Kidney capillary endothelial cell (primary cell): Measurements from ENCODE around the gene MYBPHL.

Source experiments
- DNase-seq: peaks from one replicate; pipeline ENCODE4 v3.0.0-alpha.2; 2018; ENCODE audit warnings: low spot score

MYBPHL gene

DNA sequence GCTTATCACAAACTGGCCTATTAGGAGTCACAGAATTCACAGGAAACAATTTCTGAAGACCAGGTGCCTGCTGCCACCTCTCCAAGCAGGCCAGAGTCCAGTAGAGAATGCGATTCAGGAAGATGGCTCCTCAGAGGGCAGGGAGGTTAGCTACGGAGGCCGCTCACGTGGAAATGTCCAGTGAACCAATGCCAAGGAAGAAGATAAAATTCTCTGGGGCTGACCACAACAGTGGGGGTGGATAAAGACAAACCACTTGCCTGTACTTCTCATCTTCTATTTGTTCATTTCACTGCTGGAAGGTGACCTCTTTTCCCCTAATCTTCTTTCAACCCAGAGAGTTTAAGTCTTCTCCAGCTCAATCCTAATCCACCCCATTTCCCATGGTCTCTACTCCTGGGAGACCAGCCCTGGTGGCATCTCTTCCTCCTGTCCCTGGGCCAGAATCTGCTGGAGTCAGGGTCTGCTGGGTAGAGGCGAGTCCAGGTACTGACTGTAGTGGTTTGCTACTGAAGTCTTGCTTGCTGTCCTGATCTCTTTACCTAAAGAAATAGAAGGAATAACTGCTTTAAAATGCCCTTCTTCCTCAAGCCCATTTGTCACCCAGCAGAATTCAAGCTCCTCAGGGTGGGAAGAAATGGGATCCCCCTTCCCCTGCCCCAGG is 27.1 kb downstream of the MYBPHL start:
- no peak for DNase-seq

DNA sequence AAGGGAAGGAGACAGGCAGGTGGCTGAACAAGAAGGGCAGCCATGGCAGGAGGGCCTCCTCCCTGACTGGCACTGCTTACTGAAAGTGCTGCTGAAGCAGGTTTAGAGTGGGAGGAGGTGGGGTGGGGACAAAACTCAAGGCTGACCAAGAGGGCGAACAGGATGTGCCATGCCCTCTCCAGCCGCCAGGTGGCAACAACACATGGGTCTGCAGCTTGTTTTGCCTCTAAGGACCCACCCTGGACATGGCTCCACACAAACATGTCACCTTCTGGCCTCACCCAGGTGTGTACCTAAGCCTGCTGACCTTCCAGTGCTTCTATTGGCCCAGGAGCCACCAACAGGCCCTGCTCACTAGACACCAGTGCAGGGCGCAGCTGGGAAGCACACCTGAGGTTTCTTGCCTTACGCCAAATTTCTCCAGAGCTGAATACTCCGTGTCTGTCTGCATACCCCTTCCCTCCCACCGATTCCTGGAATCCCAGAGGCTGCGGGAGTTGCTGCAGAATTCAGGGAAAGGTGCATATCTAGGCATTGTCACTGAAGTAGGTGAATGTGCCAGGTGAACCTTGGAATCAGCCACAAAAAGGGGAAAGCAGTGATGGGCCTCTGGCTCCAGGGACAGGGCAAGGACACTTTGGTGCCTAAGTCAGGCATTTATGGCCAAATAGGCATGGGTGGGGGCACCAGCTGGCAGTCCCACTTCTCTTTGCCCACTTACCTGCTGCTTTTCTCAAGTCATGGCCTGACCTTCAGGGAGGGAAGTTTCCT is 29.2 kb downstream of the MYBPHL start:
- DNase-seq = peak; percentile 57

DNA sequence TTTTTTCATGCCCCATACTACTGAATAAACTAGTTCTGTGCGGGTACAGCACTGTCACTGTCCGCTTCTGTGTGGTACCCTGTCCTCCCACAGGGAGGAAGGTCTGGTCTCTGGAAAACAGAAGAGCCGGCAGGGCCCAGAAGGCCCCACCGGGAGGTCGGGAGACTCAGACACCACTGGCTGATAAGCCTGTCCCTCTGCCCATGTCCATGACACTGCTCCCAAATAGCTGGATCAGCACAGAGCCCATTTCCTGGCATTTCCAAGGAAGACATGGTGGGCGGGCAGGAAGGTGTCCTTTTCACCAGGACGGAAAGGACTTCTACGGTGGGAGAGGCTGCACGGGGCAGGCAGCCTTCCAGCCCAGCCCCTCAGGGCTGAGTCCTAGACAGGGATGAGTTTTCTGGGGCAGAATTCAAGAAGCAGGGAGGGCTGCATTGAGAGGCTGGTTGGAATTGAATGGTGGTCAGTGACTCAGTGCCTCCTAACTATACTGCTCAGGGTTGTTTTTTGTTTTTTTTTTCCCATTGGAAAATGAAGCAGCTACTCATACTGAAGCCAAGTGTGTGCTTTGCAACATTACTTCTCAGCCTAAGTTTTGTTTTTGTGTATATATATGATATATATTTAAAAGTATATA is 31.0 kb downstream of the MYBPHL start:
- no peak for DNase-seq

DNA sequence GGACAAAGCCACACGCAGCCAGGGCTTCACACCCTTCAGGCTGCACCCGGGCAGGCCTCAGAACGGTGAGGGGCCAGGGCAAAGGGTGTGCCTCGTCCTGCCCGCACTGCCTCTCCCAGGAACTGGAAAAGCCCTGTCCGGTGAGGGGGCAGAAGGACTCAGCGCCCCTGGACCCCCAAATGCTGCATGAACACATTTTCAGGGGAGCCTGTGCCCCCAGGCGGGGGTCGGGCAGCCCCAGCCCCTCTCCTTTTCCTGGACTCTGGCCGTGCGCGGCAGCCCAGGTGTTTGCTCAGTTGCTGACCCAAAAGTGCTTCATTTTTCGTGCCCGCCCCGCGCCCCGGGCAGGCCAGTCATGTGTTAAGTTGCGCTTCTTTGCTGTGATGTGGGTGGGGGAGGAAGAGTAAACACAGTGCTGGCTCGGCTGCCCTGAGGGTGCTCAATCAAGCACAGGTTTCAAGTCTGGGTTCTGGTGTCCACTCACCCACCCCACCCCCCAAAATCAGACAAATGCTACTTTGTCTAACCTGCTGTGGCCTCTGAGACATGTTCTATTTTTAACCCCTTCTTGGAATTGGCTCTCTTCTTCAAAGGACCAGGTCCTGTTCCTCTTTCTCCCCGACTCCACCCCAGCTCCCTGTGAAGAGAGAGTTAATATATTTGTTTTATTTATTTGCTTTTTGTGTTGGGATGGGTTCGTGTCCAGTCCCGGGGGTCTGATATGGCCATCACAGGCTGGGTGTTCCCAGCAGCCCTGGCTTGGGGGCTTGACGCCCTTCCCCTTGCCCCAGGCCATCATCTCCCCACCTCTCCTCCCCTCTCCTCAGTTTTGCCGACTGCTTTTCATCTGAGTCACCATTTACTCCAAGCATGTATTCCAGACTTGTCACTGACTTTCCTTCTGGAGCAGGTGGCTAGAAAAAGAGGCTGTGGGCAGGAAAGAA is 32.0 kb downstream of the MYBPHL start:
- DNase-seq = no peak

DNA sequence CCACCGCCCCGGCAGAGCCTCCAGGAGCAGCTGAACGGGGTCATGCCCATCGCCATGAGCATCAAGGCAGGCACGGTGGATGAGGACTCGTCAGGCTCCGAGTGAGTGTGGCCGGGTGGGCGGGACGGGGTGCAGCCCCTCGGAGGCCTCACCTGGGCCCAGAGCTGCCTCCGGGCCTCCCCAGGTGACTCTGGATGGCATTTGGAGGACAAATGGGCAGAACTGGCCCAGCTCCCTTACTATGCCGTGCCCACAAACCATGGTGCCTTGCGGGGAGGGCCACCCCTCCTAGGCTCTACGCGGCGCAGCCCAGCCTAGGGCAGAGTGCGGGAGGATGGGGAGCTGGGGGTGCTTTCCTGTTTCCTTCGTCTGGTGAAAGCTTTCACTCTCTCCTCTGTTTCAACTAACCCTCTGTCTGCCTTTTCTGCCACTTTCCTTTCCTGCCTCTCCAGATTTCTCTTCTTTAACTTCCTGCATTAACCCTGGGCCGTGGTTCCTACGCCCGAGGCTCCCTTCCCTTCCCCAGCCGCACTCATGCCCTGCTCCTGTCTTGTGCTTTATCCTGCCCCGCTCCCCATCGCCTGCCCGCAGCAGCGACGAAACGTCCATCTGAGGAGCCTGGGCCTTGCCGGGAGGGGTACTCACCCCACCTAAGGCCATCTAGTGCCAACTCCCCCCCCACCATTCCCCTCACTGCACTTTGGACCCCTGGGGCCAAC is 33.1 kb downstream of the MYBPHL start:
- DNase-seq = no peak

DNA sequence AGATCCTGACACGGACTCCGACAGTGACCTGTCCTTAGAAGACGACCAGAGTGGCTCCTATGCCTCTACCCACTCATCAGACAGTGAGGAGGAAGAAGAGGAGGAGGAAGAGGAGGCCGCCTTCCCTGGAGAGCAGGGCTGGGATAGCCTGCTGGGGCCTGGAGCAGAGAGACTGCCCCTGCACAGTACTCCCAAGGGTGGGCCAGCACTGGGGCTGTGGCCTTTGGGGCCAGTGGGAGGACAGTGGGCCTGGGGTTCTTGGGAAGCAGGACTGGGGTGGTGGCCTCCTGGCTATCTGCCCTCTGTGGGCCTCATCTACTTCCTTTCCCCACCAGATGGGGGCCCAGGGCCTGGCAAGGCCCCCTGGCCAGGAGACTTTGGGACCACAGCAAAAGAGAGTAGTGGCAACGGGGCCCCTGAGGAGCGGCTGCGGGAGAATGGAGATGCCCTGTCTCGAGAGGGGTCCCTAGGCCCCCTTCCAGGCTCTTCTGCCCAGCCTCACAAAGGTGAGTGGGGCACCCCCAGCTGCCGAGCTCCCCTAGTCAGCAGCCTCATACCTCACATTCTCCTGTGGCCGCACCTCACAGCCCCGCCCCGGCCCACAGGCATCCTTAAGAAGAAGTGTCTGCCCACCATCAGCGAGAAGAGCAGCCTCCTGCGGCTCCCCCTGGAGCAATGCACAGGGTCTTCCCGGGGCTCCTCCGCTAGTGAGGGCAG is 33.8 kb downstream of the MYBPHL start:
- DNase-seq = no peak

DNA sequence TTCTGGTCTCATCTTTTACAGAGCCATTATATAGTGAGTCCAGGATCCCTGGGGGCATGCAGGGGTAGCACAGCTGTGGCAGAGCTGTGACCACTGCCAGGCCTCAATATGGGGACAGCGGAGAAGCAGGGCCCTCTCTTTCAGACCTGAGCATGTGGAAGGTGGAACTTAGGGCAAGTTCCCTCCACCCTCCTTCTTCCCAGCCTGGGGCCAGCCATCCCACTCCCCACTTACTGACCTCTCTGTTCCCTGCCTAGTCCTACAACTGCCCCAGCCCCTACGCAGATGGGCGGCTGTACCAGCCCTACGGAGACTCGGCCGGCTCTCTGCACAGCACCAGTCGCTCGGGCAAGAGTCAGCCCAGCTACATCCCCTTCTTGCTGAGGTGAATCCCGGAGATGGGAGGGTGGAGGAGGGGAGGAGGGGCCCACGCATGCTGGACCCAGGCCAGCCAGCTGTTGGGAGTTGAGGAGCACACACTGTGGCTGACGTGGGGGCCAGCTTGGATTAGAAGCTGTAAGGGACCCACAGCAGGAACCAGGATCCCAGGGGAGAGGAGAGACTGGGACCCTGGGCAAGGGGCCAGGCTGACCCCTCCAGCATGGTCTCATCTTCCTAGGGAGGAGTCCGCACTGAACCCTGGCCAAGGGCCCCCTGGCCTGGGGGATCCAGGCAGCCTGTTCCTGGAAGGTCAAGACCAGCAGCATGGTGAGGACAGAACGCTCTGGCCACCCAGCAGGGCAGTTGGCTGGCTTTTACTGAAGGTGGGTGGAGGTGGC is 34.6 kb downstream of the MYBPHL start:
- DNase-seq = no peak

DNA sequence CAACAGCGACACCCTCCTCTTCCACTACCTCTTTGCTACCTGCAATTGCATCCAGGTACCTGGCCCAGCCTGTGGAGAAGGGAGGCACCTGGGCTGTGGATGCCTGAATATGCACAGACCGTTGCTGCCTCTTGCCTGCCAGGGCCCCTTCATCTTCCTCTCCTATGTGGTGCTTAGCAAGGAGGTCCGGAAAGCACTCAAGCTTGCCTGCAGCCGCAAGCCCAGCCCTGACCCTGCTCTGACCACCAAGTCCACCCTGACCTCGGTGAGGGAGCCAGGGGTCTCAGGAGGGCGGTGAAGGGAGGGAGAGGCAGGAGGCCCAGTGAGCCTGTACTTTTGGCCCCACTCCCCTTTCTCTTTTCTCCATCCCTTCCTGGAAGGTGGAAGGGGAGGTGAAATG is 35.4 kb downstream of the MYBPHL start:
- DNase-seq = no peak

DNA sequence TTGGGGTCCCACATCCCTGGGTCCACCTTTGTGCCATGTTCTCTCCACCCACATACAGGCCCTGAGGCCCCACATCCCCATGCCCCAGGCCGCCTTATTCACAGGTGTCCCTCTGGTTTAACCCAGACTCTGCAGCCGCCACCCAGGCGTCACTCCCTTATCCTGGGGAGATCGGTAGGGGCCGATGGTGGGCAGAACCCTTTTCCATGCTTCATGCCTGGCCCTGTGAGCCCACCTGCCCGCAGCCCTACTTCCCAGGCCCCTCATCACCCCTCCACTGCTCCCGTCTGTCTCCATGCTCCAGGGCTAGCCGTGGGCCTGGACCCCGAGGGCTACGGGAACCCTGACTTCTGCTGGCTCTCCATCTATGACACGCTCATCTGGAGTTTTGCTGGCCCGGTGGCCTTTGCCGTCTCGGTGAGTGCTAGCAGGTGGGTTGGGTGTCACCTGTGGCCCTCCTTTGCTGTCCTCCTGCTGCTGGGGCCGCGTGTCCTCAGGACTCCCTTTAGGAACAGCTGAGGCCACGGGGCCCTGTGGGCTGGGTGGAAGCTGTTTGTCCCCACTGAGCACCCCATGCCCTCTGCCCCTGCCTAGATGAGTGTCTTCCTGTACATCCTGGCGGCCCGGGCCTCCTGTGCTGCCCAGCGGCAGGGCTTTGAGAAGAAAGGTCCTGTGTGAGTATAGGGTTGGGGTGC is 36.0 kb downstream of the MYBPHL start:
- no peak for DNase-seq

DNA sequence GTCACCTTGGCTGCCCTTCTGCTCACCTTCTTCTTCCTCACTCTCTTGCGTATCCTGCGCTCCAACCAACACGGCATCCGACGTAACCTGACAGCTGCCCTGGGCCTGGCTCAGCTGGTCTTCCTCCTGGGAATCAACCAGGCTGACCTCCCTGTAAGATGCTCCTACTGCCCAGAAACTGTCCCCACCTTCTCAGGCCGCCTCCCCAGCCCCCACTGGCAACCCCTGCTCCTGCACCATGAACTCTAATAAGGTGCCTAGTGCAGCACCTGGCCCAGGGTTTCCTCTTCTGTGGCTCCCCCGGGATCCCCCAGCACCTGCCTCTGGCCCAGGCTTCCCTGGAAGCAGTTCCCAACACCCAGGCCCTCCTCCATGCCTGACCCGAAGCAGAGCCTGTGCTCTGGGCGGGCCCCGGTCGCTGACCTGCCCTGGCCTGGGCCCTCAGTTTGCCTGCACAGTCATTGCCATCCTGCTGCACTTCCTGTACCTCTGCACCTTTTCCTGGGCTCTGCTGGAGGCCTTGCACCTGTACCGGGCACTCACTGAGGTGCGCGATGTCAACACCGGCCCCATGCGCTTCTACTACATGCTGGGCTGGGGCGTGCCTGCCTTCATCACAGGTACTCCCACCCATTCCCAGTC is 36.7 kb downstream of the MYBPHL start:
- no peak for DNase-seq

DNA sequence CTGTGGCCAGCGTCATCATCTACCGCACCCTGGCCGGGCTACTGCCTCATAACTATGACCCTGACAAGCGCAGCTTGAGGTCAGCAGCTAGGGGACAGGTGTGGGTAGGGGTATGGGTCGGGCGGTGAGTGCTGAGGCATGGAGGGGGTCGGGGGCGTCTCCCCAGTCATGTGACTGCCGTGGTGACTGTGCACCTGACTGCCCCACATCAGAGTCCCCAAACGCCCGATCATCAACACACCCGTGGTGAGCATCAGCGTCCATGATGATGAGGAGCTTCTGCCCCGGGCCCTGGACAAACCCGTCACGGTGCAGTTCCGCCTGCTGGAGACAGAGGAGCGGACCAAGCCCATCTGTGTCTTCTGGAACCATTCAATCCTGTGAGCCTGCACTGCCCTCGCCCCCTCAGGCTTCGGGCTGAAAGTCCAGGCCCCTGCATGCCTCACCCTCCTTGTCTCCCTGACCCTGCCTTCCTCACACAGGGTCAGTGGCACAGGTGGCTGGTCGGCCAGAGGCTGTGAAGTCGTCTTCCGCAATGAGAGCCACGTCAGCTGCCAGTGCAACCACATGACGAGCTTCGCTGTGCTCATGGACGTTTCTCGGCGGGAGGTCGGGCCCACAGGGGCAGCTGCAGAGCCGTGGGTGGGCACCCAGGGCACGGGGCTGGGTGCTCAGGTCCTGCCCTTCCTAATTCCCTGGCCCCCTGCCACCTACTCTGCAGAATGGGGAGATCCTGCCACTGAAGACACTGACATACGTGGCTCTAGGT is 37.4 kb downstream of the MYBPHL start:
- DNase-seq = no peak

DNA sequence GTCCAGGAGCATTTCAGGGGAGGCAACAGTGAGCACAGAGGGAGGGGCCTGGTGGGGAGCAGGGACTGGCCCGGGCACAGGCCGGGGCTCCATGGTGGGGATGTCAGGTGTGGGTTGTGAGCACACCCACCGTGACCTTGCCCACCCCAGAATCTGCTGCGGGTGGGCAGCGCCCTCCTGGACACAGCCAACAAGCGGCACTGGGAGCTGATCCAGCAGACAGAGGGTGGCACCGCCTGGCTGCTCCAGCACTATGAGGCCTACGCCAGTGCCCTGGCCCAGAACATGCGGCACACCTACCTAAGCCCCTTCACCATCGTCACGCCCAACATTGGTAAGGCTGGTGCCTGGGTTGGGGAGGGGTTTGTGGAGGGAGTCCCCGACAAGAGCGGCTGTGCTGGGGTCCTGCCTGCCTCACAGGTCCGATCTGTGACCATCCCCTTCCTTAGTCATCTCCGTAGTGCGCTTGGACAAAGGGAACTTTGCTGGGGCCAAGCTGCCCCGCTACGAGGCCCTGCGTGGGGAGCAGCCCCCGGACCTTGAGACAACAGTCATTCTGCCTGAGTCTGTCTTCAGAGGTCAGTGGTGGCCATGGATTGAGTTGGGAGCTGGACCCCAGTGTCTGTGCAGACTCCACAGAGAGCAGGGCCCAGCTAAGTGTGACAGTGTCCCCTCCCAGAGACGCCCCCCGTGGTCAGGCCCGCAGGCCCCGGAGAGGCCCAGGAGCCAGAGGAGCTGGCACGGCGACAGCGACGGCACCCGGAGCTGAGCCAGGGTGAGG is 38.2 kb downstream of the MYBPHL start:
- DNase-seq = no peak

DNA sequence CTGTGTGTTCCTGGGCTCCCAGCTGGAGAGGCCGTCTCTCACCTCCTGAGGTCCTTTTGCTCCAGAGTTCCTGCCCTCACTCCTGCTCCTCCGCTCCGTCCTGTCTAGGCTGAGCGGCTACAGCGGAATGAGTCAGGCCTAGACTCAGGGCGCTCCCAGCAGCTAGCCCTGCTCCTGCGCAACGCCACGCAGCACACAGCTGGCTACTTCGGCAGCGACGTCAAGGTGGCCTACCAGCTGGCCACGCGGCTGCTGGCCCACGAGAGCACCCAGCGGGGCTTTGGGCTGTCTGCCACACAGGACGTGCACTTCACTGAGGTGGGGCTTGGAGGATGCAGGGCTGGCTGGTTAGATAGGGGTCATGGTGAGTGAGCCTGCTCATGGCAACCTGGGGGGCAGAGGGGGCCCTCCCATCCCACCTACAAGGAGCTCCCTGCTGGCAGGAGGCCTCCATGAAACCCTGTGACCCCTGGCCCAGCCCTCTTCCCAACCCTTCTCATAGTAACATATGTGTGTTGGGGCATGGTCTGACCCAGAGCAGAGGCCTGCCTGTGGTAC is 39.0 kb downstream of the MYBPHL start:
- DNase-seq = no peak

DNA sequence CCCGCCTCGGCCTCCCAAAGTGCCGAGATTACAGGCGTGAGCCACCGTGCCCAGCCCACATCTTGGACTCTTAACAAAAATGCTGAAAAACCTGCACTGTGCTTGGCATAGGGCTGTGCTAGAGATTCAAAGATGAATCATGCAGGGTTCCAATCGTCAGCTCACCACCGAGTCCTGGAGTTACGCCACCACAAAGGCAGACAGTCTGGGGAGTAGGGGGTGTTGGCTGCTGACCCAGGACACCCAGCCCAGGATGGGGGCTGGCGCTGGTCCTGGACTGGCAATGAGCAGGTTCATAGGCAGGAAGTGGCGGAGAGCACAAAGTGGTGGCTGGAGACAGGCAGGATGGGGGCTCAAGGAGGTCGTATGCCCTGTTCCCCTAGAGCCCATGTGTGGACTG is 39.8 kb downstream of the MYBPHL start:
- no peak for DNase-seq

DNA sequence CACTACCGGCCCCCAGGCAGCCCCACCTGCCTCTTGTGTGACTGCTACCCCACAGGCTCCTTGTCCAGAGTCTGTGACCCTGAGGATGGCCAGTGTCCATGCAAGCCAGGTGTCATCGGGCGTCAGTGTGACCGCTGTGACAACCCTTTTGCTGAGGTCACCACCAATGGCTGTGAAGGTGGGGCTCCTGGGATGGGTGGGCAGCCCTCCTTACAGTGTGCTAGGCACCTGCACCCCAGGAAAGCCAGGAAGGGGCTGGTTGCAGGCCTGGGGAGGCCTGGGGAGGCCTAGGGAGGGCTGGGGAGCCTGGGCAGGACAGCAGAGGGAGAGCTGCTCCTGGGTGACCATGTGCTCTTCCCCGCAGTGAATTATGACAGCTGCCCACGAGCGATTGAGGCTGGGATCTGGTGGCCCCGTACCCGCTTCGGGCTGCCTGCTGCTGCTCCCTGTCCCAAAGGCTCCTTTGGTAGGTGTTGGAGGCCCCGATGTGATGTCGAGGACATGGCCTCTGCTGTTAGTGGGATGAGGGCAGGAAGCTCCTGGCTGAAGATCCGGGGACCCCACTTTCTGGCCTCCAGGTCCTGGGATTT is 41.0 kb downstream of the MYBPHL start:
- DNase-seq = no peak

DNA sequence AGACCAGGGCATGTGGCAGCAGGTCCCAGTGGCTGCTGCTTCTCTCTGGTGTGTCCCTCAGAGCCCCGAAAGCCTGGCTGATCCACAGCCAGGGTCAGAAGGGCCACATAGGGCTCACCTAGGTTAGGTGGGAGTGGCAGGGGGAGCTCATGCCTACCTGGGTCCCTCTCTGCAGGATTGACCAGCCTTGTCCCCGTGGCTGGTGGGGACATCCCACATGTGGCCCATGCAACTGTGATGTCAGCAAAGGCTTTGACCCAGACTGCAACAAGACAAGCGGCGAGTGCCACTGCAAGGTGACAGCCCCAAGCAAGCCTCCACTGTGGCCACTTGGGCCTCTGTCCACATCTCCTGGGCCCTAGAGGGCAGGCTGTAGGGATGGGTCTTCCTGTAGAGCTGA is 41.8 kb downstream of the MYBPHL start:
- DNase-seq = no peak

DNA sequence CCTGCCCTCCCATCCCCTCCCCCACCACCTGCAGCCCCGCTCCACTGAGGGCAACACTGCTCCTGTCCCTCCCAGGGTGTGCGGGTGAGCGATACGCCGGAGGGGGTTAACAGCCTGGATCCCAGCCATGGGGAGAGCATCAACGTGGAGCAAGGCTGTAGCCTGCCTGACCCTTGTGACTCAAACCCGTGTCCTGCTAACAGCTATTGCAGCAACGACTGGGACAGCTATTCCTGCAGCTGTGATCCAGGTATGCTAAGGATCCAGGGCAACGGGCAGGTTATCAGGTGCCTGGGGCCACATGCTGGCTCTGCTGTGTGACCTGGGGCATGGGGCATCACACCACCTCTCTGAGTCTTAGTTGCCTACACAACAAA is 42.4 kb downstream of the MYBPHL start:
- DNase-seq = no peak
